ENCODE results near the gene COL5A2.

The COL5A2 gene

GRCh38 chr2:189134485-189134884, 45.1 kb downstream of the COL5A2 start:
- DNase-seq (ENCODE audit: low read depth) = no peak
- H3K4me3 ChIP-seq (ENCODE audit: low read depth, low read length) = no peak overlapping the region
- TF ChIP-seq CTCF (IDR thresholded peaks at IDR 0.05; ENCODE audit: control insufficient read depth, extremely low read depth, insufficient read depth) = no peak

GRCh38 chr2:189131991-189132390, 47.6 kb downstream of the COL5A2 start:
- no peak overlapping the region for H3K4me3 ChIP-seq (ENCODE audit: low read depth, low read length)
- TF ChIP-seq CTCF (IDR thresholded peaks at IDR 0.05; ENCODE audit: control insufficient read depth, extremely low read depth, insufficient read depth) = no peak
- DNase-seq (ENCODE audit: low read depth) = no peak

- no peak for DNase-seq (ENCODE audit: low read depth)
Measured at GRCh38 chr2:189129971-189130370, 49.6 kb downstream of the COL5A2 start.

GRCh38 chr2:189128970-189129369, 50.6 kb downstream of the COL5A2 start:
- DNase-seq (ENCODE audit: low read depth) = no peak
- no peak for TF ChIP-seq CTCF (IDR thresholded peaks at IDR 0.05; ENCODE audit: control insufficient read depth, extremely low read depth, insufficient read depth)
- H3K4me3 ChIP-seq (ENCODE audit: low read depth, low read length) = no peak overlapping the region

More at GRCh38 chr2:189129971-189130370, 49.6 kb downstream of the COL5A2 start:
- no peak overlapping the region for H3K4me3 ChIP-seq (ENCODE audit: low read depth, low read length)
- TF ChIP-seq CTCF (IDR thresholded peaks at IDR 0.05; ENCODE audit: control insufficient read depth, extremely low read depth, insufficient read depth) = no peak

- no peak for TF ChIP-seq CTCF (IDR thresholded peaks at IDR 0.05; ENCODE audit: control insufficient read depth, extremely low read depth, insufficient read depth)
- DNase-seq (ENCODE audit: low read depth) = no peak
- no peak overlapping the region for H3K4me3 ChIP-seq (ENCODE audit: low read depth, low read length)
Measured at GRCh38 chr2:189127756-189128155, 51.8 kb downstream of the COL5A2 start.

GRCh38 chr2:189125195-189125594, 54.4 kb downstream of the COL5A2 start:
- no peak for TF ChIP-seq CTCF (IDR thresholded peaks at IDR 0.05; ENCODE audit: control insufficient read depth, extremely low read depth, insufficient read depth)
- no peak for DNase-seq (ENCODE audit: low read depth)
- H3K4me3 ChIP-seq (ENCODE audit: low read depth, low read length) = no peak overlapping the region

GRCh38 chr2:189124175-189124574, 55.4 kb downstream of the COL5A2 start:
- DNase-seq (ENCODE audit: low read depth) = no peak
- H3K4me3 ChIP-seq (ENCODE audit: low read depth, low read length) = no peak overlapping the region
- TF ChIP-seq CTCF (IDR thresholded peaks at IDR 0.05; ENCODE audit: control insufficient read depth, extremely low read depth, insufficient read depth) = no peak
